Progenitor cell of endocrine pancreas (in vitro differentiated cells): Measurements from ENCODE around the gene KCNH1. TPM values are rescaled to one million over a fixed set of nuclear protein-coding genes. Genes with fewer than 3 reads are reported as not detected.
"Not testable (repeated sequence)": the region's sequence is repeated elsewhere in the genome, so short reads cannot be mapped to it uniquely, and the experiment has no call there.

Experiments
- DNase-seq: peaks from one replicate; pipeline ENCODE4 v3.0.0; 2021; ENCODE audit warnings: low spot score; ENCODE audit not compliant: unreplicated experiment
- H3K27ac Mint-ChIP-seq: 2 replicates; pipeline ENCODE4 v1.8.0; 2021; ENCODE audit warnings: mild to moderate bottlenecking, moderate library complexity, mixed read lengths
- H3K27me3 Mint-ChIP-seq: 2 replicates; pipeline ENCODE4 v1.8.0; 2021; ENCODE audit warnings: mixed read lengths
- H3K36me3 Mint-ChIP-seq: 2 replicates; pipeline ENCODE4 v1.8.0; 2022; ENCODE audit warnings: mixed read lengths; ENCODE audit not compliant: insufficient read depth
- H3K4me1 Mint-ChIP-seq: 2 replicates; pipeline ENCODE4 v1.8.0; 2021; ENCODE audit warnings: low read depth, mixed read lengths
- H3K4me3 Mint-ChIP-seq: 2 replicates; pipeline ENCODE4 v1.8.0; 2021; ENCODE audit warnings: low read depth, mild to moderate bottlenecking, moderate library complexity, mixed read lengths
- H3K9me3 Mint-ChIP-seq: 2 replicates; pipeline ENCODE4 v1.8.0; 2021; ENCODE audit warnings: low read depth, mixed read lengths
- CTCF ChIP-seq: fragments of 200-600 bp; sonication (generic); IDR thresholded peaks from one replicate; pipeline ENCODE4 v1.5.0; 2021; ENCODE audit warnings: antibody characterized with exemption, mild to moderate bottlenecking; ENCODE audit not compliant: unreplicated experiment
- total RNA-seq: library from RNA; stranded (reverse); gene quantifications from 2 replicates; pipeline ENCODE4 v1.2.1, GENCODE V29; 2021

The KCNH1 gene
- total RNA-seq, 1 donor from 2014 or later = 0.38 TPM

GRCh38 chr1:211019266-211019665 is 114.7 kb downstream of the KCNH1 start:
- H3K27ac Mint-ChIP-seq = no peak overlapping the region
- H3K36me3 Mint-ChIP-seq = no peaks in the 10 kb centered on the region
- no peaks in the 10 kb centered on the region for H3K4me1 Mint-ChIP-seq
- no peak overlapping the region for H3K4me3 Mint-ChIP-seq
- peaks cover 6% of the 10 kb centered on the region for H3K27me3 Mint-ChIP-seq
- no peaks in the 10 kb centered on the region for H3K9me3 Mint-ChIP-seq
- TF ChIP-seq CTCF = no peak
- DNase-seq = no peak

GRCh38 chr1:211018690-211019089 is 115.3 kb downstream of the KCNH1 start:
- Mint-ChIP-seq H3K36me3 (no peaks in the 10 kb centered on the region), H3K4me1 (no peaks in the 10 kb centered on the region), H3K27ac (no peak overlapping the region), H3K27me3 (peaks cover 6% of the 10 kb centered on the region), H3K9me3 (no peaks in the 10 kb centered on the region), H3K4me3 (no peak overlapping the region)
- no peak for TF ChIP-seq CTCF
- no peak for DNase-seq

GRCh38 chr1:211017075-211017718 is 116.8 kb downstream of the KCNH1 start:
- Mint-ChIP-seq H3K4me3 (no peak overlapping the region), H3K9me3 (no peaks in the 10 kb centered on the region), H3K36me3 (no peaks in the 10 kb centered on the region), H3K27me3 (peaks cover 6% of the 10 kb centered on the region), H3K27ac (no peak overlapping the region), H3K4me1 (no peaks in the 10 kb centered on the region)
- no peak for DNase-seq
- no peak for TF ChIP-seq CTCF

GRCh38 chr1:211014275-211014674 is 119.7 kb downstream of the KCNH1 start:
- no peak for DNase-seq
- Mint-ChIP-seq H3K27ac (no peak overlapping the region), H3K4me3 (no peak overlapping the region), H3K9me3 (no peaks in the 10 kb centered on the region), H3K27me3 (peaks cover 3% of the 10 kb centered on the region), H3K4me1 (no peaks in the 10 kb centered on the region), H3K36me3 (no peaks in the 10 kb centered on the region)
- TF ChIP-seq CTCF = no peak

GRCh38 chr1:211013346-211014240 is 120.4 kb downstream of the KCNH1 start:
- no peaks in the 10 kb centered on the region for H3K9me3 Mint-ChIP-seq
- no peaks in the 10 kb centered on the region for H3K36me3 Mint-ChIP-seq
- no peak for TF ChIP-seq CTCF
- H3K27me3 Mint-ChIP-seq = peaks cover 3% of the 10 kb centered on the region
- H3K4me1 Mint-ChIP-seq = no peaks in the 10 kb centered on the region
- no peak overlapping the region for H3K4me3 Mint-ChIP-seq
- H3K27ac Mint-ChIP-seq = no peak overlapping the region
- no peak for DNase-seq

- H3K4me1 Mint-ChIP-seq, DNase-seq, H3K36me3 Mint-ChIP-seq, H3K27me3 Mint-ChIP-seq, H3K4me3 Mint-ChIP-seq, H3K27ac Mint-ChIP-seq, H3K9me3 Mint-ChIP-seq: not testable (repeated sequence)
Measured at GRCh38 chr1:211011128-211011527, 122.8 kb downstream of the KCNH1 start.
